Activated naive CD8-positive, alpha-beta T cell treated with anti-CD3 and anti-CD28 coated beads, Interleukin-2, amount 50 U/mL, for 24 hours (primary cell): ENCODE results near the gene DLGAP4.

Experiments used
- ATAC-seq: fragments of 150-1000 bp; cut with Tn5 transposase; one replicate; pipeline ENCODE4 v1.10.0; 2021
- DNase-seq: peaks from one replicate; pipeline ENCODE4 v3.0.0; 2021
- H3K27ac Mint-ChIP-seq: one replicate; pipeline ENCODE4 v1.8.0; 2021; ENCODE audit warnings: mild to moderate bottlenecking, mixed read lengths
- H3K27me3 Mint-ChIP-seq: one replicate; pipeline ENCODE4 v1.8.0; 2021; ENCODE audit warnings: mixed read lengths
- H3K36me3 Mint-ChIP-seq: one replicate; pipeline ENCODE4 v1.8.0; 2021; ENCODE audit warnings: low read depth, mixed read lengths
- H3K4me1 Mint-ChIP-seq: one replicate; pipeline ENCODE4 v1.8.0; 2021; ENCODE audit warnings: mixed read lengths
- H3K4me3 Mint-ChIP-seq: one replicate; pipeline ENCODE4 v1.8.0; 2021; ENCODE audit warnings: mild to moderate bottlenecking, moderate library complexity, mixed read lengths
- H3K9me3 Mint-ChIP-seq: one replicate; pipeline ENCODE4 v1.8.0; 2021; ENCODE audit warnings: mixed read lengths

DLGAP4 gene

GRCh38 chr20:36320261-36320897 is 14.2 kb downstream of the DLGAP4 start:
- Mint-ChIP-seq H3K4me3 (no peak overlapping the region), H3K36me3 (no peaks in the 10 kb centered on the region), H3K27ac (no peak overlapping the region), H3K4me1 (no peaks in the 10 kb centered on the region), H3K9me3 (peaks cover 11% of the 10 kb centered on the region), H3K27me3 (peaks cover 2% of the 10 kb centered on the region)
- ATAC-seq (no peak), DNase-seq (no peak)

GRCh38 chr20:36320898-36321695 is 15.0 kb downstream of the DLGAP4 start:
- no peaks in the 10 kb centered on the region for H3K36me3 Mint-ChIP-seq
- DNase-seq: no peak
- H3K9me3 Mint-ChIP-seq: peaks cover 16% of the 10 kb centered on the region
- no peak overlapping the region for H3K4me3 Mint-ChIP-seq
- ATAC-seq: no peak
- H3K27me3 Mint-ChIP-seq: peaks cover 2% of the 10 kb centered on the region
- H3K4me1 Mint-ChIP-seq: no peaks in the 10 kb centered on the region
- H3K27ac Mint-ChIP-seq: no peak overlapping the region

GRCh38 chr20:36322131-36322530 is 16.0 kb downstream of the DLGAP4 start:
- H3K27ac Mint-ChIP-seq: no peak overlapping the region
- peaks cover 2% of the 10 kb centered on the region for H3K27me3 Mint-ChIP-seq
- ATAC-seq (no peak), DNase-seq (no peak)
- H3K36me3 Mint-ChIP-seq: no peaks in the 10 kb centered on the region
- no peak overlapping the region for H3K4me3 Mint-ChIP-seq
- H3K4me1 Mint-ChIP-seq: no peaks in the 10 kb centered on the region
- peaks cover 18% of the 10 kb centered on the region for H3K9me3 Mint-ChIP-seq

- Mint-ChIP-seq H3K27ac (no peak overlapping the region), H3K27me3 (peaks cover 33% of the 10 kb centered on the region), H3K4me1 (no peaks in the 10 kb centered on the region), H3K36me3 (no peaks in the 10 kb centered on the region), H3K9me3 (peaks cover 10% of the 10 kb centered on the region), H3K4me3 (no peak overlapping the region)
- DNase-seq: no peak
- ATAC-seq: no peak
Measured at GRCh38 chr20:36330091-36330490, 24.0 kb downstream of the DLGAP4 start.

DNA sequence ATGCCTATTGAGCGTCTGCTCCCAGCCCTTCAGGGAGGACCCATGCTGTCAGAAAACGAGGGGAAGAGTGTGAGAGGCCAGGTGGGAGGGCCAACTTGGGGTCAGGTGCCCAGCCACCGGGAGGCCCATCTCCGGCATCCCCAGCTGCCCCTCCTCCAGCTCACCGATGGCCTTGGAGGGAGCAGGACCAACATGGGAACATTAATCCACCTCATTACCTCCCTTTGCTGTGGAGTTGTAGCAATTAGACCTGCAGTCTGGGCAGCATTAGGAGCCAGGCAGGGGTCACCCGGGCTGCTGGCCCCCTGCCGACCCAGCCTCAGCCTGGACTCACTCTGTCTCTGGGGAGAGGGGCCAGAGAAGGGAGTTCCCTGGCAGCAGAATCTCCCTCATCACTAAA is 25.1 kb downstream of the DLGAP4 start:
- Mint-ChIP-seq H3K27me3 (peaks cover 43% of the 10 kb centered on the region), H3K27ac (no peak overlapping the region), H3K9me3 (peaks cover 1% of the 10 kb centered on the region), H3K4me3 (no peak overlapping the region), H3K36me3 (no peaks in the 10 kb centered on the region), H3K4me1 (no peaks in the 10 kb centered on the region)
- ATAC-seq (no peak), DNase-seq (no peak)

- Mint-ChIP-seq H3K36me3 (no peaks in the 10 kb centered on the region), H3K27me3 (peaks cover 54% of the 10 kb centered on the region), H3K27ac (no peak overlapping the region), H3K4me1 (no peaks in the 10 kb centered on the region), H3K9me3 (no peaks in the 10 kb centered on the region), H3K4me3 (no peak overlapping the region)
- DNase-seq (no peak), ATAC-seq (no peak)
Measured at GRCh38 chr20:36333841-36334240, 27.7 kb downstream of the DLGAP4 start.

GRCh38 chr20:36334281-36335205 is 28.4 kb downstream of the DLGAP4 start:
- ATAC-seq: no peak
- Mint-ChIP-seq H3K27me3 (peaks cover 56% of the 10 kb centered on the region), H3K36me3 (no peaks in the 10 kb centered on the region), H3K4me3 (no peak overlapping the region), H3K27ac (no peak overlapping the region), H3K4me1 (peaks cover 2% of the 10 kb centered on the region), H3K9me3 (no peaks in the 10 kb centered on the region)
- DNase-seq: no peak

- Mint-ChIP-seq H3K4me1 (peaks cover 9% of the 10 kb centered on the region), H3K9me3 (no peaks in the 10 kb centered on the region), H3K27ac (no peak overlapping the region), H3K27me3 (peaks cover 52% of the 10 kb centered on the region), H3K36me3 (no peaks in the 10 kb centered on the region), H3K4me3 (no peak overlapping the region)
- DNase-seq (no peak), ATAC-seq (no peak)
Measured at GRCh38 chr20:36335206-36335870, 29.2 kb downstream of the DLGAP4 start.

DNA sequence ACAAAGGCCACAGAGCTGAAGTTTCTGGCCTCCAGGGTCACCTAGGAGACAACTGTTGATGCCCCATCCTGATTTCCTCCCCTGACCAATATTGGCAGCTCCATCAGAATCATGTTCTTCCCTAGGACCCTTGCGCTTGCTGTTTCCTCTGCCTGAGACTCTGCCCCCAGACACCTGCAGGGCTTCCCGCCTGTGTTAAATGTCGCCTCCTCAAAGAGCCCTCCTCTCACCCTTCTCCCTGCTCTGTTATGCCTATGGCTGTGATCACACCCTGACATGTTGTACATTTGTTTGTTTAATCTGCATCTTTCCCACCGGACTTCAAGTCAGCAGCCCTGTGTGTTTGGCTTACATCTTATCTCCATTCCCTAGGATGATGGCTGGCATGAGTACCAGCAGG is 30.1 kb downstream of the DLGAP4 start:
- Mint-ChIP-seq H3K36me3 (no peaks in the 10 kb centered on the region), H3K9me3 (no peaks in the 10 kb centered on the region), H3K4me1 (peaks cover 14% of the 10 kb centered on the region), H3K27me3 (peaks cover 53% of the 10 kb centered on the region), H3K4me3 (no peak overlapping the region), H3K27ac (no peak overlapping the region)
- DNase-seq: no peak
- no peak for ATAC-seq

DNA sequence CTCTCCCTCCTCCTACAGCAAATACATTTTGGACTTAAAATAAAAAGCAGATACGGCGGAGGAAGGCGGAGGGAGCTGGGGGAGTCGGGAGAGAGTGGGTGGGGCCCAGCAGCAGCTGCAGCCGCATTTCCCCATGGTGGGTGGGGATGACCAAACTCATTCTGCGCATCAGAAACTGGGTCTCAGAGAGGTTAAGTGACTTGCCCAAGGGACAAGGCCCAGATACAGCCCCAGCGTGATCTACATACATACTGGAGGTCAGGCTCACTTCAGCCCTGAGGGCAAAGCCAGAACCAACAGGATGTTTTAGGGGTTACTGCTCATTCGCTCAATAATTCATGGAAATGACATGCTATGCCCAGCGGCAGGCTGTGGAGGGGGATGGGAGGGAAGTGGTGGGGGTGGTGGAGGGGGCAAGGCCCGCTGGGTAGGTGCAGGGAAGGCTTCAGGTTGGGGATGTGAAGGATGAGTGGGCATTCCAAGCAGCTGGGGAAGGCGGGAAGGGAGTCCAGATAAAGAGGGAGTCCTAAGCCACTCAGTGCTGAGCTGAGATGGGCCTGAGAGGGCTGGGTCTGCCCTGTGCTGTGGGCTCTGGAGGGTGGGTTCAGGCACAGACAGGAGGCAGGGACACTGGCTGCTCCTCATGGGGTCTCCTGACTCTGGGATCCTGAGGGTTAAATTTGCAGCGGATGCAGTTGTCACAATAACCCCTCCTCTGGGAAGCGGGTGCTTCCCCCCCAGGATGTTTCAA is 31.0 kb downstream of the DLGAP4 start:
- no peak for ATAC-seq
- H3K4me1 Mint-ChIP-seq: peaks cover 15% of the 10 kb centered on the region
- H3K27ac Mint-ChIP-seq: no peak overlapping the region
- H3K4me3 Mint-ChIP-seq: no peak overlapping the region
- peaks cover 47% of the 10 kb centered on the region for H3K27me3 Mint-ChIP-seq
- DNase-seq: no peak
- no peaks in the 10 kb centered on the region for H3K36me3 Mint-ChIP-seq
- no peaks in the 10 kb centered on the region for H3K9me3 Mint-ChIP-seq

DNA sequence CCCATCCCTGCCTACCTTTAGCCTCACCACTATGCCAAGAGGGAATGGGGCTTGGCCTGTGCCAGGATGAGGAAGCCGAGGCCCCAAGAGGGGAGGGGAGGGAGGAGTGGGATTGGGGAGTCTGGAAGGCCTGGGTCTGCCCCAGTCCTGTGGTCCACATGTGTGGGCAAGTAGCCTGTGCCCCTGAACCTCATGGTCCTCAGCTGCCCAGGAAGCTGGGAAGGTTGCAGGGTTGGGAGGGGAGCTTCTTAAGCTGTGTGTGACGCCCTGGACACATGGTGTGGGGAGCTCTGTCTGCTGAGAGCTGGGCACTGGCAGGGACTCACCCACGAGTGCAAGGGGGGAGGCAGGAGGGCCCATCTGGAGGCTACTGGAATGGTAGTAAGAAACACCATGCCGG is 31.7 kb downstream of the DLGAP4 start:
- Mint-ChIP-seq H3K4me1 (peaks cover 15% of the 10 kb centered on the region), H3K36me3 (no peaks in the 10 kb centered on the region), H3K27me3 (peaks cover 46% of the 10 kb centered on the region), H3K4me3 (no peak overlapping the region), H3K9me3 (no peaks in the 10 kb centered on the region), H3K27ac (no peak overlapping the region)
- no peak for DNase-seq
- no peak for ATAC-seq

DNA sequence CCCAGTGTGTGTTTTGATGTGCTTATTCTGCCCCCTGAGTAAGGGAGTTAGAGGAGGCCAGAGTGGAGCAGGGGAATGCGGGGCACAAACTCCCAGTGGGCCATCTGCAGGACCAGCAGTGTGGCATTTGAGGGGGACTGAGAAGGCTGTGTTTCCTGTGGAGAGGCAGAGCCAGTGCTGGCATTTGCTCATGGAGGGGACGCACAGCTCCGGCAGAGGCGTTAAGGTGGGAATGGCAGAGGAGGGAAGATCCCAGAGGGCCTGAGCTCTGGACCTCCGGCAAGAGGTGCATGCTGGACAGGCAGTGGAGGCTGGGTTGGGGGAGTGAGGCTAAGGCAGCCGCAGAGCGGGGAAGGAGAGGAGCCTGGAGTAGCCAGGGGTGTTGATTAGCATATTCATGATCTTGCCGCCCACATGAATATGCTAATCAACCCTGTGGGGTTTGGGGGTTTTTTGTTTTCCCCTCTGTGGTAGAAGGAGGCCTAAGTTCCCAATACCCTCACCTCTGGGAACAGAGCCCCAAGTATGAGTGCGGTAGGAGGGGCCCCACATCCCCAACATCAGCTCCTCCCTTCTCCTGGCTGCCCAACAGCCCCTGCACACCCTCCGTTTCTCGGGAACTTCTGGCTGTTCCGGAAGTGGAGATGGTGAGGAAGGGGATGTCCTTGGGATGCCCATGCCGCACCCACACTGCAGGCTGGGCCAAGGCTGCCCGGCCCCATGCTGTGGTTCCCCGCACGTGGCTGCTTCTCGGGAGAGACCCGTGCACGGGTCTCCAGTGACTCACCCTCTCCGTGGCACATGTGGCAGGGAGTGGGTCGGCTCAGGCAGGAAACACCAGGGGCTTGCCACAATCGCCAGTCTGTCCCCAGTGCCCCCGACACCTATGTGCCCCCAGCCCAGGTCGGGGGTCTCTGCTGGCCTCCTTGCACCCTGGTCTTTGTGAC is 33.8 kb downstream of the DLGAP4 start:
- DNase-seq (peak; percentile 62), ATAC-seq (peak; percentile 73)
- peaks cover 15% of the 10 kb centered on the region for H3K4me1 Mint-ChIP-seq
- peak overlapping the region; percentile 69 for H3K27ac Mint-ChIP-seq
- H3K9me3 Mint-ChIP-seq: no peaks in the 10 kb centered on the region
- H3K4me3 Mint-ChIP-seq: no peak overlapping the region
- no peaks in the 10 kb centered on the region for H3K36me3 Mint-ChIP-seq
- H3K27me3 Mint-ChIP-seq: peaks cover 29% of the 10 kb centered on the region

DNA sequence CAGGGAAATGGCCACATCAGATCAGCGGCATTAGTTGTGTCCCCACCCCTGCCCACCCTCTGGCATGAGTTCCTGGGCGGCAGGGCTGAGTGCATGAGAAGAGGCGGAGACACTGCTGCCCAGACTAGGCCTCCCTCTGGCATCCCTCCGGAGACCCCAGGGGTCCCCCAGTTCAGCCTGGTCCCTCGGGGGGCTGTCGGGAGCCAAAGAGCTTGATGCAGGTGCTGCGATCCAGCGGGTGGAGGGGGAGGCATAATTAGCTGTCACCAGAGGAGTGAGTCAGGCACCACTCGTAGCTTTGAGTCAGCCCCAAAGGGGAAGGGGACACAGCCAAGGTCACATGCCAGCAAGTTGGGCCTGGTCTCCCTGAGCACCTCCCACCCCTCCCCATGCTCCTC is 34.5 kb downstream of the DLGAP4 start:
- H3K4me3 Mint-ChIP-seq: no peak overlapping the region
- no peaks in the 10 kb centered on the region for H3K9me3 Mint-ChIP-seq
- DNase-seq: peak; percentile 11
- H3K4me1 Mint-ChIP-seq: peaks cover 15% of the 10 kb centered on the region
- H3K36me3 Mint-ChIP-seq: no peaks in the 10 kb centered on the region
- H3K27ac Mint-ChIP-seq: no peak overlapping the region
- peaks cover 22% of the 10 kb centered on the region for H3K27me3 Mint-ChIP-seq
- no peak for ATAC-seq
